GM23338 (cell line): ENCODE data around the gene GRIK2. TPM values are rescaled to one million over a fixed set of nuclear protein-coding genes. Genes with fewer than 3 reads are reported as not detected.

Source experiments
- ATAC-seq: fragments of 200-7000 bp; cut with Tn5 transposase; 3 replicates; pipeline ENCODE4 v1.9.1; 2020
- DNase-seq: peaks from one replicate; pipeline ENCODE4 v3.0.0-alpha.2; 2015; ENCODE audit warnings: low spot score
- H2AFZ ChIP-seq: fragments of 200-600 bp; sonication (generic); 2 replicates; pipeline ENCODE4 v1.8.0; 2016; ENCODE audit warnings: antibody characterized with exemption, mild to moderate bottlenecking, moderate library complexity
- H3F3A ChIP-seq: fragments of 200-600 bp; sonication (generic); replicated peaks from 2 replicates; pipeline ENCODE4 v1.8.0; 2017; ENCODE audit warnings: antibody characterized with exemption, mixed run types, low read depth
- H3K27ac ChIP-seq: fragments of 200-600 bp; sonication (generic); 2 replicates; pipeline ENCODE4 v1.6.1; 2016; ENCODE audit warnings: low read depth
- H3K27me3 ChIP-seq: fragments of 200-600 bp; sonication (generic); 2 replicates; pipeline ENCODE4 v1.8.0; 2016; ENCODE audit warnings: mild to moderate bottlenecking, mixed run types, moderate library complexity; ENCODE audit not compliant: insufficient read depth
- H3K36me3 ChIP-seq: fragments of 200-600 bp; sonication (generic); 2 replicates; pipeline ENCODE4 v1.8.0; 2016; ENCODE audit warnings: mild to moderate bottlenecking; ENCODE audit not compliant: insufficient read depth
- H3K4me1 ChIP-seq: fragments of 200-600 bp; sonication (generic); 2 replicates; pipeline ENCODE4 v1.8.0; 2016; ENCODE audit warnings: mild to moderate bottlenecking, moderate library complexity; ENCODE audit not compliant: insufficient read depth
- H3K4me2 ChIP-seq: fragments of 200-600 bp; sonication (generic); 2 replicates; pipeline ENCODE4 v1.7.1; 2017; ENCODE audit warnings: mixed run types
- H3K4me3 ChIP-seq: fragments of 200-600 bp; sonication (generic); 2 replicates; pipeline ENCODE4 v1.6.1; 2016; ENCODE audit warnings: mixed run types
- H3K79me2 ChIP-seq: fragments of 200-600 bp; sonication (generic); replicated peaks from 2 replicates; pipeline ENCODE4 v1.8.0; 2017; ENCODE audit warnings: mild to moderate bottlenecking; ENCODE audit not compliant: insufficient read depth
- H3K9me2 ChIP-seq: fragments of 200-600 bp; sonication (generic); 2 replicates; pipeline ENCODE4 v1.8.0; 2017; ENCODE audit not compliant: insufficient read depth
- H4K20me1 ChIP-seq: fragments of 200-600 bp; sonication (generic); replicated peaks from 2 replicates; pipeline ENCODE4 v1.8.0; 2017; ENCODE audit warnings: mild to moderate bottlenecking; ENCODE audit not compliant: insufficient read depth
- H3K27ac Mint-ChIP-seq: 2 replicates; pipeline ENCODE4 v1.8.0; 2020; ENCODE audit warnings: inconsistent platforms, mild to moderate bottlenecking, moderate library complexity, mixed read lengths
- H3K27me3 Mint-ChIP-seq: 3 replicates; pipeline ENCODE4 v1.8.0; 2022; ENCODE audit warnings: low read depth, mild to moderate bottlenecking, moderate library complexity, mixed read lengths, inconsistent platforms; ENCODE audit not compliant: insufficient read depth, poor library complexity
- H3K36me3 Mint-ChIP-seq: 3 replicates; pipeline ENCODE4 v1.8.0; 2021; ENCODE audit warnings: low read depth, mild to moderate bottlenecking, inconsistent platforms, moderate library complexity, mixed read lengths
- H3K4me1 Mint-ChIP-seq: 3 replicates; pipeline ENCODE4 v1.8.0; 2020; ENCODE audit warnings: mild to moderate bottlenecking, inconsistent platforms, mixed read lengths
- H3K4me3 Mint-ChIP-seq: 3 replicates; pipeline ENCODE4 v1.8.0; 2021; ENCODE audit warnings: moderate library complexity, mild to moderate bottlenecking, inconsistent platforms, mixed read lengths
- H3K9me3 Mint-ChIP-seq: 3 replicates; pipeline ENCODE4 v1.8.0; 2020; ENCODE audit warnings: moderate library complexity, mild to moderate bottlenecking, inconsistent platforms, mixed read lengths
- CREB1 ChIP-seq: fragments of 250-450 bp; sonication (Bioruptor Pico); IDR thresholded peaks from 2 replicates; pipeline ENCODE4 v1.5.0; 2020; ENCODE audit warnings: low read depth, mild to moderate bottlenecking, moderate library complexity
- CTCF ChIP-seq, 2 experiments: fragments of 200-600 bp in 1 of 2; sonication (generic) in 1 of 2; conservative IDR thresholded peaks; 2 replicates each; pipeline versions ENCODE4 v1.5.1 to v1.6.1; 2016 to 2017; ENCODE audit warnings: antibody characterized with exemption in 2 of 2, low read depth in 2 of 2, mild to moderate bottlenecking in 2 of 2, moderate library complexity in 1 of 2
- EZH2 ChIP-seq: fragments of 200-600 bp; sonication (generic); IDR thresholded peaks from one replicate; pipeline ENCODE4 v1.8.0; 2017; ENCODE audit warnings: antibody characterized with exemption, mild to moderate bottlenecking, low read depth; ENCODE audit not compliant: unreplicated experiment
- EZH2phosphoT487 ChIP-seq: fragments of 200-600 bp; sonication (generic); IDR thresholded peaks from one replicate; pipeline ENCODE4 v1.8.1; 2018; ENCODE audit warnings: antibody characterized with exemption; ENCODE audit not compliant: unreplicated experiment
- JUNB ChIP-seq: IDR thresholded peaks from one replicate; pipeline ENCODE4 v1.6.1; 2016; ENCODE audit warnings: antibody characterized with exemption; ENCODE audit not compliant: unreplicated experiment
- NANOG ChIP-seq: IDR thresholded peaks from 2 replicates; pipeline ENCODE4 v1.6.1; 2016; ENCODE audit warnings: antibody characterized with exemption, borderline replicate concordance
- POLR2AphosphoS5 ChIP-seq: IDR thresholded peaks from 2 replicates; pipeline ENCODE4 v1.6.1; 2016; ENCODE audit warnings: antibody characterized with exemption, low read depth
- STAT1 ChIP-seq: IDR thresholded peaks from one replicate; pipeline ENCODE4 v1.6.1; 2016; ENCODE audit warnings: antibody characterized with exemption; ENCODE audit not compliant: unreplicated experiment
- ZNF114 ChIP-seq: fragments of 250-450 bp; sonication (Bioruptor Pico); IDR thresholded peaks from 2 replicates; pipeline ENCODE4 v1.5.0; 2020; ENCODE audit warnings: mild to moderate bottlenecking, moderate library complexity
- ZNF331 ChIP-seq: fragments of 250-450 bp; sonication (Bioruptor Pico); IDR thresholded peaks from 2 replicates; pipeline ENCODE4 v1.5.0; 2020; ENCODE audit warnings: low read depth, mild to moderate bottlenecking, moderate library complexity
- polyA plus RNA-seq: library from polyadenylated mRNA; unstranded; fragments of >200 nt; fragmentation: Nextera tagmentation; extraction: Ambion mirVana; gene quantifications from 2 replicates; pipeline ENCODE4 v1.2.1, GENCODE V29; 2016
- total RNA-seq: library from RNA; depleted of rRNA; stranded (reverse); fragments of >200 nt; shearing (Covaris generic); gene quantifications from 2 replicates; pipeline ENCODE4 v1.2.3, GENCODE V29; 2014
- TF ChIP-seq, protein P1 (sequence below): IDR thresholded peaks from one replicate; pipeline ENCODE4 v1.6.1; 2018; ENCODE audit warnings: antibody characterized with exemption; ENCODE audit not compliant: unreplicated experiment
- TF ChIP-seq, protein P2 (sequence below): IDR thresholded peaks from 2 replicates; pipeline ENCODE4 v1.6.1; 2016; ENCODE audit warnings: antibody characterized with exemption
- TF ChIP-seq, protein P3 (sequence below): fragments of 250-450 bp; sonication (Bioruptor Pico); IDR thresholded peaks from 2 replicates; pipeline ENCODE4 v1.5.0; 2020; ENCODE audit warnings: mild to moderate bottlenecking, moderate library complexity

GRIK2 gene
- total and polyA plus RNA-seq, 2 experiments from 2014 or later: 0.73 to 3.0 TPM

DNA sequence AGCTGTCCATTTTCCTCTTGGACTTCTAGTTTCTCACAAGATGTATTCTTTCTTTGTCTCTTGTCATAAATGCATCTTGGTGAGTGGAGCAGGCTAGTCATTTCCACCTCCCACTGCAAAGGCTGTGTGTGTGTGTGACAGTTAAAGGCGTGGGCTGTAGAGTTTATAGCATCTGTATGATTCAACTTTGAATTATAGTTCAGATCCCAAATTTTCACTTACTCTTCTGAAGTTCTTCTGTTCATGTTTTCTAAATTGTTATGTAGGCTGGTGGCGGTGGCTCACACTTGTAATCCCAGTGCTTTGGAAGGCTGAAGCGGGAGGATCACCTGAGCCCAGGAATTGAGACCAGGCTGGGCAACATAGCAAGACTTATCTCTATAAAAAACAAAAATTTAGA, 44.7 kb upstream of the GRIK2 start:
- no peaks in the 10 kb centered on the region for H3K36me3 Mint-ChIP-seq
- Histone ChIP-seq H2AFZ (no peak overlapping the region), H3K36me3 (no peaks in the 10 kb centered on the region), H4K20me1 (no peaks in the 10 kb centered on the region), H3K4me2 (no peak overlapping the region), H3K27ac (no peak overlapping the region), H3K4me1 (no peaks in the 10 kb centered on the region), H3K9me2 (no peaks in the 10 kb centered on the region), H3K4me3 (no peak overlapping the region), H3F3A (no peaks in the 10 kb centered on the region), H3K79me2 (no peaks in the 10 kb centered on the region), H3K27me3 (no peaks in the 10 kb centered on the region)
- no peaks in the 10 kb centered on the region for H3K27me3 Mint-ChIP-seq
- no peak overlapping the region for H3K4me3 Mint-ChIP-seq
- TF ChIP-seq CTCF (conservative IDR thresholded peaks at IDR 0.05; ENCODE audit: low read depth in 2 of 2) (no peak), ZNF331 (CRISPR knock-in tag) (no peak), ZNF114 (no peak), NANOG (no peak), JUNB (no peak), STAT1 (no peak), POLR2AphosphoS5 (no peak), EZH2 (no peak), CREB1 (CRISPR knock-in tag) (no peak), EZH2phosphoT487 (no peak)
- TF ChIP-seq, protein P1, sequence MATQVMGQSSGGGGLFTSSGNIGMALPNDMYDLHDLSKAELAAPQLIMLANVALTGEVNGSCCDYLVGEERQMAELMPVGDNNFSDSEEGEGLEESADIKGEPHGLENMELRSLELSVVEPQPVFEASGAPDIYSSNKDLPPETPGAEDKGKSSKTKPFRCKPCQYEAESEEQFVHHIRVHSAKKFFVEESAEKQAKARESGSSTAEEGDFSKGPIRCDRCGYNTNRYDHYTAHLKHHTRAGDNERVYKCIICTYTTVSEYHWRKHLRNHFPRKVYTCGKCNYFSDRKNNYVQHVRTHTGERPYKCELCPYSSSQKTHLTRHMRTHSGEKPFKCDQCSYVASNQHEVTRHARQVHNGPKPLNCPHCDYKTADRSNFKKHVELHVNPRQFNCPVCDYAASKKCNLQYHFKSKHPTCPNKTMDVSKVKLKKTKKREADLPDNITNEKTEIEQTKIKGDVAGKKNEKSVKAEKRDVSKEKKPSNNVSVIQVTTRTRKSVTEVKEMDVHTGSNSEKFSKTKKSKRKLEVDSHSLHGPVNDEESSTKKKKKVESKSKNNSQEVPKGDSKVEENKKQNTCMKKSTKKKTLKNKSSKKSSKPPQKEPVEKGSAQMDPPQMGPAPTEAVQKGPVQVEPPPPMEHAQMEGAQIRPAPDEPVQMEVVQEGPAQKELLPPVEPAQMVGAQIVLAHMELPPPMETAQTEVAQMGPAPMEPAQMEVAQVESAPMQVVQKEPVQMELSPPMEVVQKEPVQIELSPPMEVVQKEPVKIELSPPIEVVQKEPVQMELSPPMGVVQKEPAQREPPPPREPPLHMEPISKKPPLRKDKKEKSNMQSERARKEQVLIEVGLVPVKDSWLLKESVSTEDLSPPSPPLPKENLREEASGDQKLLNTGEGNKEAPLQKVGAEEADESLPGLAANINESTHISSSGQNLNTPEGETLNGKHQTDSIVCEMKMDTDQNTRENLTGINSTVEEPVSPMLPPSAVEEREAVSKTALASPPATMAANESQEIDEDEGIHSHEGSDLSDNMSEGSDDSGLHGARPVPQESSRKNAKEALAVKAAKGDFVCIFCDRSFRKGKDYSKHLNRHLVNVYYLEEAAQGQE: no peak
- TF ChIP-seq, protein P2, sequence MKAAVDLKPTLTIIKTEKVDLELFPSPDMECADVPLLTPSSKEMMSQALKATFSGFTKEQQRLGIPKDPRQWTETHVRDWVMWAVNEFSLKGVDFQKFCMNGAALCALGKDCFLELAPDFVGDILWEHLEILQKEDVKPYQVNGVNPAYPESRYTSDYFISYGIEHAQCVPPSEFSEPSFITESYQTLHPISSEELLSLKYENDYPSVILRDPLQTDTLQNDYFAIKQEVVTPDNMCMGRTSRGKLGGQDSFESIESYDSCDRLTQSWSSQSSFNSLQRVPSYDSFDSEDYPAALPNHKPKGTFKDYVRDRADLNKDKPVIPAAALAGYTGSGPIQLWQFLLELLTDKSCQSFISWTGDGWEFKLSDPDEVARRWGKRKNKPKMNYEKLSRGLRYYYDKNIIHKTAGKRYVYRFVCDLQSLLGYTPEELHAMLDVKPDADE: no peak
- TF ChIP-seq, protein P3, sequence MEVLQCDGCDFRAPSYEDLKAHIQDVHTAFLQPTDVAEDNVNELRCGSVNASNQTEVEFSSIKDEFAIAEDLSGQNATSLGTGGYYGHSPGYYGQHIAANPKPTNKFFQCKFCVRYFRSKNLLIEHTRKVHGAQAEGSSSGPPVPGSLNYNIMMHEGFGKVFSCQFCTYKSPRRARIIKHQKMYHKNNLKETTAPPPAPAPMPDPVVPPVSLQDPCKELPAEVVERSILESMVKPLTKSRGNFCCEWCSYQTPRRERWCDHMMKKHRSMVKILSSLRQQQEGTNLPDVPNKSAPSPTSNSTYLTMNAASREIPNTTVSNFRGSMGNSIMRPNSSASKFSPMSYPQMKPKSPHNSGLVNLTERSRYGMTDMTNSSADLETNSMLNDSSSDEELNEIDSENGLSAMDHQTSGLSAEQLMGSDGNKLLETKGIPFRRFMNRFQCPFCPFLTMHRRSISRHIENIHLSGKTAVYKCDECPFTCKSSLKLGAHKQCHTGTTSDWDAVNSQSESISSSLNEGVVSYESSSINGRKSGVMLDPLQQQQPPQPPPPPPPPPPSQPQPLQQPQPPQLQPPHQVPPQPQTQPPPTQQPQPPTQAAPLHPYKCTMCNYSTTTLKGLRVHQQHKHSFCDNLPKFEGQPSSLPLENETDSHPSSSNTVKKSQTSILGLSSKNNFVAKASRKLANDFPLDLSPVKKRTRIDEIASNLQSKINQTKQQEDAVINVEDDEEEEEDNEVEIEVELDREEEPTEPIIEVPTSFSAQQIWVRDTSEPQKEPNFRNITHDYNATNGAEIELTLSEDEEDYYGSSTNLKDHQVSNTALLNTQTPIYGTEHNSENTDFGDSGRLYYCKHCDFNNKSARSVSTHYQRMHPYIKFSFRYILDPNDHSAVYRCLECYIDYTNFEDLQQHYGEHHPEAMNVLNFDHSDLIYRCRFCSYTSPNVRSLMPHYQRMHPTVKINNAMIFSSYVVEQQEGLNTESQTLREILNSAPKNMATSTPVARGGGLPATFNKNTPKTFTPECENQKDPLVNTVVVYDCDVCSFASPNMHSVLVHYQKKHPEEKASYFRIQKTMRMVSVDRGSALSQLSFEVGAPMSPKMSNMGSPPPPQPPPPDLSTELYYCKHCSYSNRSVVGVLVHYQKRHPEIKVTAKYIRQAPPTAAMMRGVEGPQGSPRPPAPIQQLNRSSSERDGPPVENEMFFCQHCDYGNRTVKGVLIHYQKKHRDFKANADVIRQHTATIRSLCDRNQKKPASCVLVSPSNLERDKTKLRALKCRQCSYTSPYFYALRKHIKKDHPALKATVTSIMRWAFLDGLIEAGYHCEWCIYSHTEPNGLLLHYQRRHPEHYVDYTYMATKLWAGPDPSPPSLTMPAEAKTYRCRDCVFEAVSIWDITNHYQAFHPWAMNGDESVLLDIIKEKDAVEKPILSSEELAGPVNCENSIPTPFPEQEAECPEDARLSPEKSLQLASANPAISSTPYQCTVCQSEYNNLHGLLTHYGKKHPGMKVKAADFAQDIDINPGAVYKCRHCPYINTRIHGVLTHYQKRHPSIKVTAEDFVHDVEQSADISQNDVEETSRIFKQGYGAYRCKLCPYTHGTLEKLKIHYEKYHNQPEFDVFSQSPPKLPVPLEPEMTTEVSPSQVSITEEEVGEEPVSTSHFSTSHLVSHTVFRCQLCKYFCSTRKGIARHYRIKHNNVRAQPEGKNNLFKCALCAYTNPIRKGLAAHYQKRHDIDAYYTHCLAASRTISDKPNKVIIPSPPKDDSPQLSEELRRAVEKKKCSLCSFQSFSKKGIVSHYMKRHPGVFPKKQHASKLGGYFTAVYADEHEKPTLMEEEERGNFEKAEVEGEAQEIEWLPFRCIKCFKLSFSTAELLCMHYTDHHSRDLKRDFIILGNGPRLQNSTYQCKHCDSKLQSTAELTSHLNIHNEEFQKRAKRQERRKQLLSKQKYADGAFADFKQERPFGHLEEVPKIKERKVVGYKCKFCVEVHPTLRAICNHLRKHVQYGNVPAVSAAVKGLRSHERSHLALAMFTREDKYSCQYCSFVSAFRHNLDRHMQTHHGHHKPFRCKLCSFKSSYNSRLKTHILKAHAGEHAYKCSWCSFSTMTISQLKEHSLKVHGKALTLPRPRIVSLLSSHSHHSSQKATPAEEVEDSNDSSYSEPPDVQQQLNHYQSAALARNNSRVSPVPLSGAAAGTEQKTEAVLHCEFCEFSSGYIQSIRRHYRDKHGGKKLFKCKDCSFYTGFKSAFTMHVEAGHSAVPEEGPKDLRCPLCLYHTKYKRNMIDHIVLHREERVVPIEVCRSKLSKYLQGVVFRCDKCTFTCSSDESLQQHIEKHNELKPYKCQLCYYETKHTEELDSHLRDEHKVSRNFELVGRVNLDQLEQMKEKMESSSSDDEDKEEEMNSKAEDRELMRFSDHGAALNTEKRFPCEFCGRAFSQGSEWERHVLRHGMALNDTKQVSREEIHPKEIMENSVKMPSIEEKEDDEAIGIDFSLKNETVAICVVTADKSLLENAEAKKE (CRISPR knock-in tag): no peak
- H3K9me3 Mint-ChIP-seq: no peaks in the 10 kb centered on the region
- ATAC-seq (no peak), DNase-seq (no peak)
- peaks cover 5% of the 10 kb centered on the region for H3K4me1 Mint-ChIP-seq
- H3K27ac Mint-ChIP-seq: no peak overlapping the region
